GM12878 (cell line): ENCODE results near the gene HYI. TPM values are rescaled to one million over a fixed set of nuclear protein-coding genes. Genes with fewer than 3 reads are reported as not detected.

Experiments used
- ATAC-seq: fragments of 200-7000 bp; cut with Tn5 transposase; 3 replicates; pipeline ENCODE4 v1.9.1; 2020; ENCODE audit warnings: mild to moderate bottlenecking, moderate library complexity
- BruUV-seq: library from RNA; stranded (reverse); fragments of 400-500 nt; replicated peaks from 2 replicates; lab custom pipeline; 2021; lab: Mats Ljungman, UMichigan
- CTCF ChIA-PET: fragments of 300-600 bp; sonication (Branson Sonifier 250); formaldehyde crosslinking; extraction: SDS; loops from one replicate; lab custom pipeline; 2021; ENCODE audit warnings: inconsistent platforms; lab: Yijun Ruan, JAX
- POLR2A ChIA-PET: fragments of 350-600 bp; formaldehyde crosslinking; extraction: SDS; loops from one replicate; lab custom pipeline; 2021; ENCODE audit warnings: inconsistent platforms; lab: Charles Lee
- RAD21 ChIA-PET: fragments of 300-600 bp; sonication (Branson Sonifier 250); formaldehyde crosslinking; loops from one replicate; lab custom pipeline; 2023; ENCODE audit warnings: antibody characterized with exemption; ENCODE audit not compliant: unreplicated experiment; lab: Charles Lee
- SMC1A ChIA-PET: fragments of 300-600 bp; sonication (Branson Sonifier 250); formaldehyde crosslinking; loops from one replicate; lab custom pipeline; 2023; ENCODE audit not compliant: unreplicated experiment, uncharacterized antibody; lab: Charles Lee
- DNase-seq: peaks from one replicate; pipeline ENCODE4 v3.0.0-alpha.2; 2011; ENCODE audit warnings: low read depth, low spot score
- FAIRE-seq: peaks from 3 replicates; lab custom pipeline; 2011; peaks lifted over from hg19 to GRCh38; lab: Jason Lieb, UNC
- H2AFZ ChIP-seq: 2 replicates; pipeline ENCODE4 v1.6.0; 2011; ENCODE audit warnings: low read depth, low read length, control low read depth; ENCODE audit not compliant: control insufficient read depth
- H3K27ac ChIP-seq: 2 replicates; pipeline ENCODE4 v1.5.1; 2011; ENCODE audit warnings: control low read depth; ENCODE audit not compliant: control insufficient read depth, insufficient read depth
- H3K27me3 ChIP-seq, 2 experiments: replicated peaks in 1 of 2; 2 replicates each; pipeline versions ENCODE4 v1.6.0 to v1.6.1; 2011; ENCODE audit warnings: low read length in 1 of 2; ENCODE audit not compliant: control insufficient read depth in 2 of 2, insufficient read depth in 2 of 2
- H3K36me3 ChIP-seq, 2 experiments: 2 replicates each; pipeline ENCODE4 v1.5.1; 2011; ENCODE audit warnings: low read length in 1 of 2; ENCODE audit not compliant: control insufficient read depth in 2 of 2, insufficient read depth in 2 of 2
- H3K4me1 ChIP-seq: 2 replicates; pipeline ENCODE4 v1.6.1; 2011; ENCODE audit warnings: mild to moderate bottlenecking, low read length, moderate library complexity, mixed read lengths; ENCODE audit not compliant: control insufficient read depth, insufficient read depth
- H3K4me2 ChIP-seq: 2 replicates; pipeline ENCODE4 v1.6.0; 2011; ENCODE audit warnings: control low read depth; ENCODE audit not compliant: control insufficient read depth, insufficient read depth
- H3K4me3 ChIP-seq: fragments of 200-600 bp; sonication (generic); 2 replicates; pipeline ENCODE4 v1.5.1; 2016
- H3K79me2 ChIP-seq: 2 replicates; pipeline ENCODE4 v1.6.0; 2011; ENCODE audit warnings: low read length; ENCODE audit not compliant: control insufficient read depth, insufficient read depth
- H3K9ac ChIP-seq: 2 replicates; pipeline ENCODE4 v1.8.0; 2011; ENCODE audit warnings: low read length, control low read depth, mixed read lengths; ENCODE audit not compliant: control insufficient read depth, insufficient read depth
- H3K9me3 ChIP-seq: replicated peaks from 3 replicates; pipeline ENCODE4 v1.5.1; 2011; ENCODE audit warnings: mild to moderate bottlenecking, low read length; ENCODE audit not compliant: control insufficient read depth, insufficient read depth
- H4K20me1 ChIP-seq: 2 replicates; pipeline ENCODE4 v1.6.0; 2011; ENCODE audit not compliant: control insufficient read depth, insufficient read depth
- DPF2 ChIP-seq: fragments of 450-650 bp; IDR thresholded peaks from 2 replicates; pipeline ENCODE4 v1.6.1; 2017; ENCODE audit warnings: mild to moderate bottlenecking
- HSF1 ChIP-seq: fragments of 150-350 bp; IDR thresholded peaks from 2 replicates; pipeline ENCODE4 v1.6.1; 2014; ENCODE audit warnings: mild to moderate bottlenecking, low read depth, low read length
- JUND ChIP-seq: IDR thresholded peaks from 2 replicates; pipeline ENCODE4 v1.6.1; 2012; ENCODE audit warnings: low read depth, mild to moderate bottlenecking, low read length, improper control_type of control experiment, moderate library complexity
- KDM1A ChIP-seq: fragments of 200-600 bp; sonication (generic); IDR thresholded peaks from 2 replicates; pipeline ENCODE4 v1.6.1; 2016; ENCODE audit warnings: borderline replicate concordance
- ZBTB33 ChIP-seq: fragments of 450-650 bp; IDR thresholded peaks from 2 replicates; pipeline ENCODE4 v1.6.1; 2017; ENCODE audit warnings: mild to moderate bottlenecking
- WGBS: methylation state at CpG from one replicate; pipeline ENCODE4 v1.1.6; 2016; ENCODE audit warnings: low lambda C conversion rate; ENCODE audit not compliant: insufficient replicate concordance, insufficient coverage; ENCODE audit errors: missing lambda C conversion rate; 5-methylcytosine and 5-hydroxymethylcytosine counted together
- in situ Hi-C: fragments of 300-500 bp; cut with MboI; formaldehyde crosslinking; loops from 9 replicates; pipeline ENCODE4 v1.14.3; 2018; ENCODE audit warnings: mixed read lengths
- intact Hi-C: fragments of 100-400 bp; cut with micrococcal nuclease; formaldehyde crosslinking; loops from one replicate; pipeline ENCODE4 v1.14.2; 2022; ENCODE audit not compliant: unreplicated experiment
- polyA plus RNA-seq, 11 experiments: library from polyadenylated mRNA; depleted of rRNA in 4 of 11; unstranded in 6 of 11; stranded (reverse) in 5 of 11; fragments of >200 nt; fragmentation: Nextera tagmentation in 4 of 11; fragmentation: Illumina TruSeq in 1 of 11; extraction: Ambion mirVana in 4 of 11; extraction: Trizol in 1 of 11; gene quantifications; 1 replicate in 1 of 11; 2 replicates in 10 of 11; pipeline versions ENCODE4 v1.2.1 to v1.2.3, GENCODE V29; 2011 to 2016; ENCODE audit warnings: inconsistent platforms in 2 of 11, missing spikeins in 2 of 11, low read depth in 1 of 11
- total RNA-seq, 4 experiments: library from RNA; depleted of rRNA in 3 of 4; stranded (reverse); fragments of >200 nt in 3 of 4; fragmentation: Illumina TruSeq in 1 of 4; extraction: Trizol in 1 of 4; gene quantifications; 2 replicates each; pipeline versions ENCODE4 v1.2.1 to v1.2.3, GENCODE V29; 2013 to 2021

HYI gene
- total and polyA plus RNA-seq, 10 of the 15 experiments (the other 5 are each of a cell fraction or from before 2014, with no cell fraction given): 0.27 to 5.5 (median 2.0) TPM

GRCh38 chr1:43450251-43450941, 3.3 kb downstream of the HYI start (continued):
- TF ChIP-seq HSF1: no peak

GRCh38 chr1:43449708-43450069, 4.0 kb downstream of the HYI start:
- no TSS peak for BruUV-seq
- Histone ChIP-seq H3K9ac (no peak overlapping the region), H3K36me3 (peaks cover 7 to 21% of the 10 kb centered on the region in 2 experiments; a peak in 3 of 4 replicates), H3K9me3 (no peaks in the 10 kb centered on the region), H3K27ac (no peak overlapping the region), H3K27me3 (no peaks in the 10 kb centered on the region), H3K79me2 (no peaks in the 10 kb centered on the region), H3K4me3 (no peak overlapping the region), H3K4me2 (no peak overlapping the region), H2AFZ (no peak overlapping the region), H4K20me1 (no peaks in the 10 kb centered on the region), H3K4me1 (peaks cover 5% of the 10 kb centered on the region)
- ChIA-PET CTCF (no interaction called here), RAD21 (no interaction called here), POLR2A (no interaction called here), SMC1A (no interaction called here)
- in situ Hi-C loops: no loop called here
- intact Hi-C loops: no loop called here
- TF ChIP-seq JUND (no peak), ZBTB33 (no peak), DPF2 (no peak), KDM1A (no peak)
- no peak for FAIRE-seq
- no peak for ATAC-seq
- 79% methylated on average over 5 of the region's 5 CpGs for WGBS
- no peak for DNase-seq
